Panc1 (cell line): ENCODE measurements around the gene GNS.

ENCODE experiments used
- TCF7L2 ChIP-seq: IDR thresholded peaks from 2 replicates; pipeline ENCODE4 v1.6.1; 2011; ENCODE audit warnings: mild to moderate bottlenecking, low read depth, low read length, inconsistent platforms
- TF ChIP-seq, protein P1 (sequence below): fragments of 450-650 bp; IDR thresholded peaks from 2 replicates; pipeline ENCODE4 v1.5.1; 2017; ENCODE audit warnings: mild to moderate bottlenecking

- TF ChIP-seq, protein P1, sequence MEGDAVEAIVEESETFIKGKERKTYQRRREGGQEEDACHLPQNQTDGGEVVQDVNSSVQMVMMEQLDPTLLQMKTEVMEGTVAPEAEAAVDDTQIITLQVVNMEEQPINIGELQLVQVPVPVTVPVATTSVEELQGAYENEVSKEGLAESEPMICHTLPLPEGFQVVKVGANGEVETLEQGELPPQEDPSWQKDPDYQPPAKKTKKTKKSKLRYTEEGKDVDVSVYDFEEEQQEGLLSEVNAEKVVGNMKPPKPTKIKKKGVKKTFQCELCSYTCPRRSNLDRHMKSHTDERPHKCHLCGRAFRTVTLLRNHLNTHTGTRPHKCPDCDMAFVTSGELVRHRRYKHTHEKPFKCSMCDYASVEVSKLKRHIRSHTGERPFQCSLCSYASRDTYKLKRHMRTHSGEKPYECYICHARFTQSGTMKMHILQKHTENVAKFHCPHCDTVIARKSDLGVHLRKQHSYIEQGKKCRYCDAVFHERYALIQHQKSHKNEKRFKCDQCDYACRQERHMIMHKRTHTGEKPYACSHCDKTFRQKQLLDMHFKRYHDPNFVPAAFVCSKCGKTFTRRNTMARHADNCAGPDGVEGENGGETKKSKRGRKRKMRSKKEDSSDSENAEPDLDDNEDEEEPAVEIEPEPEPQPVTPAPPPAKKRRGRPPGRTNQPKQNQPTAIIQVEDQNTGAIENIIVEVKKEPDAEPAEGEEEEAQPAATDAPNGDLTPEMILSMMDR: no peak
- TF ChIP-seq TCF7L2: no peak
These were observed 63.7 kb downstream of the GNS start for GRCh38 chr12:64695550-64695949.
